Cardiac muscle cell (in vitro differentiated cells and primary cell): Measurements from ENCODE around the gene TENM3. TPM values are rescaled to one million over a fixed set of nuclear protein-coding genes. Genes with fewer than 3 reads are reported as not detected.

Source experiments
- DNase-seq, 2 donors: peaks; one replicate each; pipeline versions ENCODE4 v3.0.0 to v3.0.0-alpha.2; 2010 to 2017; ENCODE audit warnings: low read depth in 1 of 2, low spot score in 1 of 2
- H3K27ac ChIP-seq: fragments of 200-600 bp; sonication (generic); 2 replicates; pipeline ENCODE4 v1.5.1; 2016
- H3K27me3 ChIP-seq: fragments of 200-600 bp; sonication (generic); 2 replicates; pipeline ENCODE4 v1.6.0; 2016; ENCODE audit warnings: control low read depth
- H3K36me3 ChIP-seq: fragments of 200-600 bp; sonication (generic); 2 replicates; pipeline ENCODE4 v1.5.1; 2016; ENCODE audit warnings: control low read depth
- H3K4me1 ChIP-seq: fragments of 200-600 bp; sonication (generic); 2 replicates; pipeline ENCODE4 v1.8.1; 2017; ENCODE audit warnings: low read depth, mild to moderate bottlenecking, mixed run types
- H3K4me3 ChIP-seq: fragments of 200-600 bp; sonication (generic); 2 replicates; pipeline ENCODE4 v1.5.1; 2016; ENCODE audit warnings: mild to moderate bottlenecking
- H3K9me3 ChIP-seq: fragments of 200-600 bp; sonication (generic); 2 replicates; pipeline ENCODE4 v1.5.1; 2017; ENCODE audit warnings: low read depth, mild to moderate bottlenecking, control low read depth
- CTCF ChIP-seq: IDR thresholded peaks from 2 replicates; pipeline ENCODE4 v1.5.1; 2012; ENCODE audit warnings: low read depth, mild to moderate bottlenecking, low read length
- polyA plus RNA-seq: library from polyadenylated mRNA; unstranded; fragments of >200 nt; fragmentation: Nextera tagmentation; extraction: Ambion mirVana; gene quantifications from 2 replicates; pipeline ENCODE4 v1.2.1, GENCODE V29; 2016
- total RNA-seq: library from RNA; depleted of rRNA; stranded (reverse); fragments of >200 nt; gene quantifications from 2 replicates; pipeline ENCODE4 v1.2.3, GENCODE V29; 2016

TENM3 gene
- total and polyA plus RNA-seq, 2 experiments from 2014 or later = 12.5 to 24.8 TPM

- Histone ChIP-seq H3K27me3 (no peaks in the 10 kb centered on the region), H3K36me3 (no peaks in the 10 kb centered on the region), H3K4me1 (no peaks in the 10 kb centered on the region), H3K9me3 (no peaks in the 10 kb centered on the region), H3K27ac (no peak overlapping the region), H3K4me3 (no peak overlapping the region)
- DNase-seq = no peak
- no peak for TF ChIP-seq CTCF
Observed at GRCh38 chr4:182842759-182843390, 599.7 kb downstream of the TENM3 start.

GRCh38 chr4:182843808-182844325 lies 600.7 kb downstream of the TENM3 start:
- H3K4me1 ChIP-seq = no peaks in the 10 kb centered on the region
- DNase-seq = no peak

GRCh38 chr4:182845618-182846017 lies 602.4 kb downstream of the TENM3 start:
- H3K4me3 ChIP-seq = no peak overlapping the region
- no peaks in the 10 kb centered on the region for H3K9me3 ChIP-seq
- H3K4me1 ChIP-seq = no peaks in the 10 kb centered on the region
- DNase-seq = no peak
- no peaks in the 10 kb centered on the region for H3K27me3 ChIP-seq
- no peak for TF ChIP-seq CTCF
- H3K36me3 ChIP-seq = no peaks in the 10 kb centered on the region
- H3K27ac ChIP-seq = no peak overlapping the region

More at GRCh38 chr4:182843808-182844325, 600.7 kb downstream of the TENM3 start:
- no peak for TF ChIP-seq CTCF
- Histone ChIP-seq H3K27ac (no peak overlapping the region), H3K27me3 (no peaks in the 10 kb centered on the region), H3K36me3 (no peaks in the 10 kb centered on the region), H3K4me3 (no peak overlapping the region), H3K9me3 (no peaks in the 10 kb centered on the region)

GRCh38 chr4:182846036-182846435 lies 602.8 kb downstream of the TENM3 start:
- Histone ChIP-seq H3K4me1 (no peaks in the 10 kb centered on the region), H3K4me3 (no peak overlapping the region), H3K27me3 (no peaks in the 10 kb centered on the region), H3K36me3 (no peaks in the 10 kb centered on the region), H3K9me3 (no peaks in the 10 kb centered on the region), H3K27ac (no peak overlapping the region)
- DNase-seq = no peak
- TF ChIP-seq CTCF = no peak

GRCh38 chr4:182847576-182848450 lies 604.6 kb downstream of the TENM3 start:
- TF ChIP-seq CTCF = no peak

More at GRCh38 chr4:182847576-182848450, 604.6 kb downstream of the TENM3 start:
- no peaks in the 10 kb centered on the region for H3K27me3 ChIP-seq
- no peaks in the 10 kb centered on the region for H3K36me3 ChIP-seq
- no peaks in the 10 kb centered on the region for H3K9me3 ChIP-seq
- no peak overlapping the region for H3K4me3 ChIP-seq
- H3K4me1 ChIP-seq = no peaks in the 10 kb centered on the region
- no peak overlapping the region for H3K27ac ChIP-seq
- DNase-seq = peak in 1 of 2 donors; percentile 14
